C4-2B (cell line): ENCODE measurements around the gene HOXA2.

Experiments used
- ZFX ChIP-seq: fragments of 450-650 bp; IDR thresholded peaks from 2 replicates; pipeline ENCODE4 v1.6.1; 2017
- TF ChIP-seq, protein P1 (sequence below): fragments of 450-650 bp; conservative IDR thresholded peaks from 2 replicates; pipeline ENCODE4 v1.5.1; 2017; ENCODE audit warnings: mild to moderate bottlenecking

DNA sequence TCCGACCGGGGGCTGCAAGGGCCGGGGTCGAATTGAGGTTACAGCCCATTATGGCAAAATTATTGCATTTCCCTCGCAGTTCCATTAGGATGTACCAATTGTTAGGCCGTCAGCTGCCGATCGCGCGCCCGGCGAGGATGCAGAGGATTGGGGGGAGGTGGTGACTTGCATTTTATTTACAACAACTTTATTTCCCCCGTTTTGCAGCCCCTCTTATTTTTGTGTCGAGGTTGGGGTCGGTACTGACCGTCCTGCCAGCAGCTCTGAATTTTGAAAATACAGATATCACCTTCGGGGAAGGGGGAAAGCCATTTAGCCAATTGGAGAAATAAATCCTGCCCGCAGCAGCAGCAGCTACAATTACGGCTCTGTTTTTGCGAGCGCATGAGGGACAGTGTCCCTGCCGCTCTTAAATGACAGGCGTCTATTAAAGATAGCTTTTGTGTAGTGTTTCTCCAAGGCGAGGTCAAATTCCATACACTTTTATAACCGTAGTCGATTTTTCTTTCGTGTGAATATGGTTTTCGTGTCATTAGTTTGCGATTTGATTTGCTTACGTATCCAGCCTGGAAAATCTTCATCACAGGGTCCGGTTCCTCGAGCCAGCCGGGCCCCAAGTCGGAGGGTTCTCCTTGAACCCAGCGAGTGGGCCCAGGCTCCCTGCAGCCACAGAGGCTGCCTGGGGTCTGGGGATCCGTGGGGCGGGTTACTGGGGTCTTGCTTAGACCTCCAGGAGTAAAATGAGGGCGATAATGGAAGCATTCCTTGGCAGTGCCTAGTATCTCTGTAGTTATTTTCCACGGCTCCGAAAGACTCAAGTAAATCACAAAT lies 41.7 kb upstream of the HOXA2 start:
- TF ChIP-seq, protein P1, sequence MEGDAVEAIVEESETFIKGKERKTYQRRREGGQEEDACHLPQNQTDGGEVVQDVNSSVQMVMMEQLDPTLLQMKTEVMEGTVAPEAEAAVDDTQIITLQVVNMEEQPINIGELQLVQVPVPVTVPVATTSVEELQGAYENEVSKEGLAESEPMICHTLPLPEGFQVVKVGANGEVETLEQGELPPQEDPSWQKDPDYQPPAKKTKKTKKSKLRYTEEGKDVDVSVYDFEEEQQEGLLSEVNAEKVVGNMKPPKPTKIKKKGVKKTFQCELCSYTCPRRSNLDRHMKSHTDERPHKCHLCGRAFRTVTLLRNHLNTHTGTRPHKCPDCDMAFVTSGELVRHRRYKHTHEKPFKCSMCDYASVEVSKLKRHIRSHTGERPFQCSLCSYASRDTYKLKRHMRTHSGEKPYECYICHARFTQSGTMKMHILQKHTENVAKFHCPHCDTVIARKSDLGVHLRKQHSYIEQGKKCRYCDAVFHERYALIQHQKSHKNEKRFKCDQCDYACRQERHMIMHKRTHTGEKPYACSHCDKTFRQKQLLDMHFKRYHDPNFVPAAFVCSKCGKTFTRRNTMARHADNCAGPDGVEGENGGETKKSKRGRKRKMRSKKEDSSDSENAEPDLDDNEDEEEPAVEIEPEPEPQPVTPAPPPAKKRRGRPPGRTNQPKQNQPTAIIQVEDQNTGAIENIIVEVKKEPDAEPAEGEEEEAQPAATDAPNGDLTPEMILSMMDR = no peak
- no peak for TF ChIP-seq ZFX
